PFSK-1 (cell line): Measurements from ENCODE around the gene INTS15.

ENCODE experiments used
- FOXP2 ChIP-seq: optimal IDR thresholded peaks from 2 replicates; pipeline ENCODE3; 2011; ENCODE audit warnings: borderline replicate concordance, control low read depth, inconsistent platforms; ENCODE audit not compliant: insufficient read depth; ENCODE audit errors: extremely low read length, extremely low read depth
- POLR2AphosphoS5 ChIP-seq: IDR thresholded peaks from 2 replicates; pipeline ENCODE4 v1.6.1; 2012; ENCODE audit warnings: low read depth, mild to moderate bottlenecking, control low read depth, low read length, moderate library complexity
- SIN3A ChIP-seq: IDR thresholded peaks from 2 replicates; pipeline ENCODE4 v1.6.1; 2012; ENCODE audit warnings: mild to moderate bottlenecking, low read length, moderate library complexity, borderline replicate concordance; ENCODE audit not compliant: insufficient read depth
- TAF1 ChIP-seq: IDR thresholded peaks from 2 replicates; pipeline ENCODE4 v1.6.1; 2012; ENCODE audit warnings: low read length, control low read depth, borderline replicate concordance; ENCODE audit not compliant: insufficient read depth
- TF ChIP-seq, protein P1 (sequence below), 2 experiments: IDR thresholded peaks; 2 replicates each; pipeline versions ENCODE4 v1.6.1 to v1.8.0; 2011 to 2012; ENCODE audit warnings: low read depth in 2 of 2, low read length in 2 of 2, control low read depth in 1 of 2, inconsistent platforms in 1 of 2, mild to moderate bottlenecking in 1 of 2, moderate library complexity in 1 of 2; ENCODE audit not compliant: insufficient read depth in 1 of 2

The INTS15 gene

GRCh38 chr7:6650086-6650485 lies 60.3 kb downstream of the INTS15 start:
- TF ChIP-seq FOXP2 (no peak), TAF1 (no peak), POLR2AphosphoS5 (no peak), SIN3A (no peak)
- TF ChIP-seq, protein P1, sequence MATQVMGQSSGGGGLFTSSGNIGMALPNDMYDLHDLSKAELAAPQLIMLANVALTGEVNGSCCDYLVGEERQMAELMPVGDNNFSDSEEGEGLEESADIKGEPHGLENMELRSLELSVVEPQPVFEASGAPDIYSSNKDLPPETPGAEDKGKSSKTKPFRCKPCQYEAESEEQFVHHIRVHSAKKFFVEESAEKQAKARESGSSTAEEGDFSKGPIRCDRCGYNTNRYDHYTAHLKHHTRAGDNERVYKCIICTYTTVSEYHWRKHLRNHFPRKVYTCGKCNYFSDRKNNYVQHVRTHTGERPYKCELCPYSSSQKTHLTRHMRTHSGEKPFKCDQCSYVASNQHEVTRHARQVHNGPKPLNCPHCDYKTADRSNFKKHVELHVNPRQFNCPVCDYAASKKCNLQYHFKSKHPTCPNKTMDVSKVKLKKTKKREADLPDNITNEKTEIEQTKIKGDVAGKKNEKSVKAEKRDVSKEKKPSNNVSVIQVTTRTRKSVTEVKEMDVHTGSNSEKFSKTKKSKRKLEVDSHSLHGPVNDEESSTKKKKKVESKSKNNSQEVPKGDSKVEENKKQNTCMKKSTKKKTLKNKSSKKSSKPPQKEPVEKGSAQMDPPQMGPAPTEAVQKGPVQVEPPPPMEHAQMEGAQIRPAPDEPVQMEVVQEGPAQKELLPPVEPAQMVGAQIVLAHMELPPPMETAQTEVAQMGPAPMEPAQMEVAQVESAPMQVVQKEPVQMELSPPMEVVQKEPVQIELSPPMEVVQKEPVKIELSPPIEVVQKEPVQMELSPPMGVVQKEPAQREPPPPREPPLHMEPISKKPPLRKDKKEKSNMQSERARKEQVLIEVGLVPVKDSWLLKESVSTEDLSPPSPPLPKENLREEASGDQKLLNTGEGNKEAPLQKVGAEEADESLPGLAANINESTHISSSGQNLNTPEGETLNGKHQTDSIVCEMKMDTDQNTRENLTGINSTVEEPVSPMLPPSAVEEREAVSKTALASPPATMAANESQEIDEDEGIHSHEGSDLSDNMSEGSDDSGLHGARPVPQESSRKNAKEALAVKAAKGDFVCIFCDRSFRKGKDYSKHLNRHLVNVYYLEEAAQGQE (IDR thresholded peaks at IDR 0.05; ENCODE audit: insufficient read depth in 1 of 2, low read depth in 2 of 2, low read length in 2 of 2): no peak

- no peak for TF ChIP-seq FOXP2
- TF ChIP-seq SIN3A: no peak
Observed at GRCh38 chr7:6650521-6651011, 60.7 kb downstream of the INTS15 start.

GRCh38 chr7:6651851-6652445 lies 62.1 kb downstream of the INTS15 start:
- TF ChIP-seq POLR2AphosphoS5 (no peak), SIN3A (no peak), FOXP2 (no peak), TAF1 (no peak)
- TF ChIP-seq, protein P1 (IDR thresholded peaks at IDR 0.05; ENCODE audit: insufficient read depth in 1 of 2, low read depth in 2 of 2, low read length in 2 of 2): no peak

DNA sequence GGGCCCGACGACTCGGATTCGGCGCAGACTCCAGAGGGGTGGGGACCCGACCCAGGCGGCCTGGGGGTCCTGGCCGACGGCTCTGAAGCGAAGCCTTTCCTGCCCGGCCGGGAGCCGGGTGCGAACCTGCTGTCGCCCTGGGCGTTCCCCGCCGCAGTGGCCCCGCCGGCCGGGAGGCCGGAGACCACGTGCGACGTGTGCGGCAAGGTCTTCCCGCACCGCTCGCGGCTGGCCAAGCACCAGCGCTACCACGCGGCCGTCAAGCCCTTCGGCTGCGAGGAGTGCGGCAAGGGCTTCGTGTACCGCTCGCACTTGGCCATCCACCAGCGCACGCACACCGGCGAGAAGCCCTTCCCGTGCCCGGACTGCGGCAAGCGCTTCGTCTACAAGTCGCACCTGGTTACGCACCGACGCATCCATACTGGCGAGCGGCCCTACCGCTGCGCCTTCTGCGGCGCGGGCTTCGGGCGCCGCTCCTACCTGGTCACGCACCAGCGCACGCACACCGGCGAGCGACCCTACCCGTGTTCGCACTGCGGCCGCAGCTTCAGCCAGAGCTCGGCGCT lies 62.7 kb downstream of the INTS15 start:
- no peak for TF ChIP-seq SIN3A
- TF ChIP-seq, protein P1 (IDR thresholded peaks at IDR 0.05; ENCODE audit: insufficient read depth in 1 of 2, low read depth in 2 of 2, low read length in 2 of 2): no peak
- no peak for TF ChIP-seq FOXP2
- TF ChIP-seq TAF1: no peak
- no peak for TF ChIP-seq POLR2AphosphoS5

- no peak for TF ChIP-seq TAF1
- no peak for TF ChIP-seq POLR2AphosphoS5
- TF ChIP-seq, protein P1 (IDR thresholded peaks at IDR 0.05; ENCODE audit: insufficient read depth in 1 of 2, low read depth in 2 of 2, low read length in 2 of 2): no peak
Observed at GRCh38 chr7:6653071-6654003, 63.5 kb downstream of the INTS15 start.
